NOMO-1 treated with DMSO at 0.1 percent for 48 hours (cell line): ENCODE results near the gene SF3B4.
A peak's percentile ranks its signal among the peaks of the same experiment; 100 is the strongest.
"Not testable (repeated sequence)": the region's sequence is repeated elsewhere in the genome, so short reads cannot be mapped to it uniquely, and the experiment has no call there.

Experiments
- DNase-seq: peaks from one replicate; lab custom pipeline; 2025; ENCODE audit not compliant: unreplicated experiment; lab: John Stamatoyannopoulos, UW

SF3B4 gene, protein sequence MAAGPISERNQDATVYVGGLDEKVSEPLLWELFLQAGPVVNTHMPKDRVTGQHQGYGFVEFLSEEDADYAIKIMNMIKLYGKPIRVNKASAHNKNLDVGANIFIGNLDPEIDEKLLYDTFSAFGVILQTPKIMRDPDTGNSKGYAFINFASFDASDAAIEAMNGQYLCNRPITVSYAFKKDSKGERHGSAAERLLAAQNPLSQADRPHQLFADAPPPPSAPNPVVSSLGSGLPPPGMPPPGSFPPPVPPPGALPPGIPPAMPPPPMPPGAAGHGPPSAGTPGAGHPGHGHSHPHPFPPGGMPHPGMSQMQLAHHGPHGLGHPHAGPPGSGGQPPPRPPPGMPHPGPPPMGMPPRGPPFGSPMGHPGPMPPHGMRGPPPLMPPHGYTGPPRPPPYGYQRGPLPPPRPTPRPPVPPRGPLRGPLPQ

GRCh38 chr1:149927563-149928400 is at the start of gene SF3B4:
Gene SF3B4 (minus strand): TSS chr1:149927803. CDS start chr1:149927759, 44 bp downstream.
- peak; percentile 96 for DNase-seq

DNA sequence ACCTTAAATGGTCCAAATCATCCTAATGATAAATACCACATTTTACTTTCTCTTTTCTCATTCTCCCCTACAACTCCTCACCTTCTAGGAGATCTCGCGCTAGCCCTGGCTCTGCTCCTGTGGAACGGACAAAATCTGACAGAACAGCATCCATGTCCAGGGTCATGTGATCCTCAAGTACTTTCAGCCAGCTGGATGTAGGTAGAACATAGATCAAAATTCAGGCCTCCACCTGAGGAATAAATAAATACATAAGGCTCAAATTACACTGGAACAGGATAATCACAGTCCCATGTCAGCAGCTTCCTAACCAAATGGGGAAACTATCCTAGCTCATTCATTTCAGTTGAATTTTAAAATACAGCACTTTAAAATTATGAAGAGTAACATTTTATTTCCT is 49.7 kb upstream of the SF3B4 start:
- no peak for DNase-seq

DNA sequence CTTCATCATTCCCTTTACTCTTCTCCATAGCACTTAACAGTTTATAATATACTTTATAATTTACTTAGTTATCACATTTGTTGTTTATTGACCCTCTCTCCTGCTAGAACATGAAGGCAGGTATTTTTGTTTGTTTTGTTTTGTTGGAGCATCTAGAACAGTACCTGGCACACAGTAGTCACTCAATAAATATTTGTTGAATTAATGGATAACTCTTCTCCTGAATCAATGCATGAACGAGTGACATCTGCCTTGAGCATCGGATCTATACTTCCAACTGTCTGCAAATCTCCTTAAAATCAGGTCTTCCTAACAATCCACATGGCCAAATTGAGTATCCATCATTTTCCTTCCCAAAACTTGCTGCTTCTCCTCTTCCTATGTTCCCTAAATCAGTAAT is 44.9 kb upstream of the SF3B4 start:
- no peak for DNase-seq

DNA sequence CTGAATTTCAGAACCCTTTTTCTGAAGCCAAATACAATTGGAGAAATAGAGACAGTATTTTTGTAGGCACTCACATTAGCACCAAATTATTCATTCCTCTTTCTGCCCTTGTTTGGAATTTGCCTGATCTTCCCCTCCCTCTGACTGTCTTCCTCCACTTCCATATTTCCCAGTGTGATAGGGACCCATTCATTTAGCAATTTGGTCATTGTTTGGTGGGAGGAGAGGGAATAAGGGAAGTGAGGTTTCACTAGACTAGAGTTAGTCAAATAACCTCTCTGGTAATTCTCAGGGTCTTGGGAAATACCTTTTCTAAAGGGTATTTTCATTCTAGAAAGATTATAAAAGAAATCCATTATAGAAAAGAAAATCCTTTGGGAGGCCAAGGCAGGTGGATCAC is 40.0 kb upstream of the SF3B4 start:
- no peak for DNase-seq

- no peak for DNase-seq
These were observed 39.4 kb upstream of the SF3B4 start for GRCh38 chr1:149967041-149967440.

DNA sequence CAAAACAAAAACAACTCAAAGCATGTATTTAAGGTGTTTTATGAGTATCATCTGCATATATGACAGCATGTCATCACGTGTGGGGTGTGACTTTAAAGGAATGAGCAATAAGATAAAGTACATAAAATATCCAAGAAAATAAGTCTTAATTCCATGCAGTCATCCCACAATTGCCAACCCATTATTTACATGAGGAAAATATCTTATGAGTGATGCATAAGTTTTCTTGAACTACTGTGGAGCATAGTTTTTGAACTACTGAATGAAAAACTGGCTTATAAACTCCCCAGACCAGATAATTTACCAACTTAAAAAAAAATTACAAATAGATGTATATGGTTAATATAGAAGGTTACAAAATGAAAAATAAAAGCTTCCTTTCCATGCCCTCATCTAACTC is 38.8 kb upstream of the SF3B4 start:
- DNase-seq: no peak

DNA sequence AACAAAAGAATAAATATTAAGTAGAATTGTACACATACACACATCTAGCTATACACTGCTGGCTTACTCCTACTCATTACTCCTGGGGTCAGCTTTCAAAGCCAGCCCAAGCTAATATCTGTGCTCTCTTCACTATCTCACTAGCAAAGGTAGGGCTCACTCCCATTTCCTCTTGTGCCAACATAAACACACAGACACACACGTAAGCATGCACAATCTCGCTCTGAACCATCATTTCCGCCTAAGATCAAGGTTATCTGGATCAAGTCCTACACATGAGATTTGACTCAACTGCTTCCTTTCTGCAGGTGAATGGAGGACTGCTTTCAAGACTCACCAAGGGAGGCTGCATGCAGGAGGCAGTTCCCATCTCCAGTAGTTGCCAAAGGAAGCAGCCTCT is 37.8 kb upstream of the SF3B4 start:
- DNase-seq: no peak

- DNase-seq: no peak
These were observed 35.8 kb upstream of the SF3B4 start for GRCh38 chr1:149963358-149963757.

DNA sequence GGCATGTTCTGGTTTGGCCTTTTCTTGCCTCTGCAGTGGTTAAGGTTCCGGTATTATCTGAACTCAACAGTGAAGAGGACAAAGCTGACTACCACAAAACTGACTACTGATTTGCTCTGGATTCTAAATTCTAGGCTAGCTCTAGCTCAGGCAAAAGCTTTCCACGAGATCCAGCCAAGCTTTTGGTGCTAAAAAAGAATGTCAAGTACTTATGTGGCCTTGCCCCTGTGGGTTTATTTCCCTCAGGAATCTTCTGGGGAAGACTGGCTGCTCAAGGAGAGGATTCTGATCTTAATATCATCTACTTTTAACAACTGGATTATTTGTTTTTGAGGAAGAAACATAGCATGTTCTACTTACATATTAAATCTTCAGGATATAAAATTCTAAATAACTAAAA is 35.1 kb upstream of the SF3B4 start:
- DNase-seq: no peak

DNA sequence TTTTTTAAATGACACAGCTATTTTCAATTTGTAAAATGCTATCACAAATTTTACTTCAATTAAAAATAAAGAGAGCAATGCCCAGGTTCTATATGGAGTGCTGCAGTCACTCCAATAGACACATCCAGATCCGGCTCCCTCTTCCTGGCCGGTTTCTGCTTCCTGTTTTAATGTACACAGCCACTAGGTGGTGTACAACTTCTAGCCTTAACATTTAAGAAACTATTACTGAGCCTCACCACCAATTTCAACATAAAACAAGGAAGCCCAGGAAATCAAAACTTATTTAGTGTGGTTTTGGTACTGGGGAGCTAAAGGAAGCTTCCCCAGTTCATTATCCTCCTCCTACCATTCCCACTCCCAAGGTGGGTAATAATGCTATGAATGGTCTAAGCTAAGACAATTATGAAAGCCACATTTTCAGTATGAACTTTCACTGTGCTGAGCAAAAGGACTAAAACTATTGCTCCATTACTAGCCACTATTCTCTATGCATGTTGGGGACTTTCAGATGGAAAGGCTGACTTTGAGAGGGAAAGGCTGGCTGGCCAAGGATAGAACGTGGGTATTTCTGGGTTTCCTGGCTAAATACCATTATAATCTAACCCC is 34.5 kb upstream of the SF3B4 start:
- DNase-seq: peak; percentile 82

DNA sequence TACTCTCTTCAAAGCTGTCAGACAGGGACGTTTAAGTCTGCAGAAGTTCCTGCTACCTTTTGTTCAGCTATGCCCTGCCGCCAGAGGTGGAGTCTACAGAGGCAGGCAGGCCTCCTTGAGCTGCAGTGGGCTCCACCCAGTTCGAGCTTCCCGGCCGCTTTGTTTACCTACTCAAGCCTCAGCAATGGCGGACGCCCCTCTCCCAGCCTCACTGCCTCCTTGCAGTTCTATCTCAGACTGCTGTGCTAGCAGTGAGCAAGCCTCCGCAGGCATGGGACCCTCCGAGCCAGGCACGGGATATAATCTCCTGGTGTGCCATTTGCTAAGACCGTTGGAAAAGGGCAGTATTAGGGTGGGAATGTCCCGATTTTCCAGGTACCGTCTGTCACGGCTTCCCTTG is 29.9 kb upstream of the SF3B4 start:
- DNase-seq: not testable (repeated sequence)

DNA sequence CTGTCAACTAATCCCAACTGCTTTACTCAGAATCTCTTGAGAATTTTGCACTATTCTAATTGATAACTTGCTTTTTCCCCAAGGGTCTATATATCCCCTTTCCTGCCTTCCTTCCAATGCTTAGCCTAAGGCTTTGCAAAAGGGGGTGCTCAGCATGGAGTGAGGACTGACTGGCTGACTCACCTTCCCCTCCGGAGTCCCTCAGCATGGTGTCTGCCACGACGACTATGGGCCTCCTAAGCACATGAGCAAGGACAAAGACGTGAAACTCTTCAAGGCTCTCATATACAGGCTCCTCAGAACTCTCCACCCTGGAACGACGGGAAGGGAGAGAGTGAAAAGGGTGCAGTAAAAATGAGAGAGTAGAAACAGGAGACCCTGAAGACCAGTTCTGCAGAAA is 22.3 kb upstream of the SF3B4 start:
- DNase-seq: no peak

DNA sequence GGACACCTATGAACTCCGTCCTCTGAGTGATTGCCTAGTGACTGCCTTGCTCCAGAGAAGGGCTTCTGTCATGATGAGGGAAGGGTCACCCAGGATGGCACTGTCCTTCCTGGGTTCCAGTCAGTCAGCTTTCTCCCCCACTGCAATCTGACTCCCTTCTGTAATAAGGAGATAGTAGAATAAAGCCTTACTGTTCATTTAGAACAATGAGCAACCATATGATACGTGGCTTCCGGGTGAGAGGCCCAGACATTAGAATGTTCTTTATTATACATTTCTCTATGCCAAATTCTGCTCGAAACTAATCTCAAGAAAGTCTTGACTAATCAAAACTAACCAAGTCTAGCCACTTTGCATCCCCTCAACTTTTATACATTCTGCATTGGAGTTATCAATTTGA is 17.6 kb upstream of the SF3B4 start:
- DNase-seq: no peak

DNA sequence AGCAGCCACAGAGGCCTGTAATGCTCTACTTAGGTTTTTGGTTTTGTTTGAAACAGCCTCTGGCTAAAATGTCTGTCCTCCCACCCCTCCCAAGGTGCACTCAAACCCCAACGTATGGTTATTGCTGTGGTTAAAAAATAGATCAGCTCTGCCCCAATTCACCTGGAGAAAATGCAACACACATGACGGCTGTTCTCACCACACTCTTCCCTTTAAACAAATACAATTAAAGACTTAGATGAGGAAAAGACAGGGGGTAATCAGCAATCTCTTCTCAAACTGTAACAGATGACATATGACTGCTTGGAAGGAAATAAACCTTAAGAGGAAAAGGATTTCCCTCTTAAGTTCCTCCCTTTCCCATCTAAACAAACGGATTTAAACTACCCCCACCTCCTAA is 15.3 kb upstream of the SF3B4 start:
- no peak for DNase-seq

DNA sequence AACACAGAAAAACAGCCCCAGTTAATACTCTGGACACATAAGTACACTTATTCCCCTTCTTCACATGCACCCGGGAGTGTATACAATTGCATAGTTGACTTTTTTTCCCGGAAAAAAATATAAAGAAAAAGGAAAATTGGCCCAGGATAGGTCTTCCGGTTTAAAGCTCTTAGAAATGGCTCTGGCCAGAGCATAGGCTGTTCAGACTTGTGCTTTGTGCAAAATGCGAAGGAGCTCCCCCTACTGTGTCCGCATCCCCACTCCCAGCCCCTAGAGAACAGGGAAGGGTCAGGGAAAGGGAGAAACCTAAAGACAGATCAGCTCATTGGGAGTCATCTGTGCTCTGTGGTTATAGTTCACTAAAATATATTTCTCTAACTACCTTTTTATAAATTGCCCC is 14.6 kb upstream of the SF3B4 start:
- DNase-seq: no peak

- no peak for DNase-seq
These were observed 12.8 kb upstream of the SF3B4 start for GRCh38 chr1:149940427-149940826.

- DNase-seq: not testable (repeated sequence)
These were observed 11.0 kb upstream of the SF3B4 start for GRCh38 chr1:149938668-149939003.

DNA sequence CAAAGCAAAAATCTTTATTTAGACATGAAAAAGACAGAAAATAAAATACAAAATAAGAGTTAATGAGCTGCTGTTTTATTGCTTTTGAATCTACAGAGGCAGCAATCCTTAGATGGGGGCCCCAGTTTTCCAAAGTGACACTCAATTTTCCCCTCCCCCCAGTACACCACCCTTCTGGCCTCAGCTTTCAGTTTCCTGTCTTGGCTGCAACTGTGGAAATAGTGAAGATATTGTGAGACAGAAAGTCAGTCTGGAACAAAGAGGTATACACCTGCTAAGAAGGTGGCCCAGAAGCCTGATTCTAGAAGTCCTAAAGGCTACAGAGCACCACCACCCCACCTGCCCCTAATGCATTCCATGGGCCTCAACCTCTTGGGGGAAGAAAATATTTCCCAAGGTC is 10.2 kb upstream of the SF3B4 start:
- DNase-seq: no peak

DNA sequence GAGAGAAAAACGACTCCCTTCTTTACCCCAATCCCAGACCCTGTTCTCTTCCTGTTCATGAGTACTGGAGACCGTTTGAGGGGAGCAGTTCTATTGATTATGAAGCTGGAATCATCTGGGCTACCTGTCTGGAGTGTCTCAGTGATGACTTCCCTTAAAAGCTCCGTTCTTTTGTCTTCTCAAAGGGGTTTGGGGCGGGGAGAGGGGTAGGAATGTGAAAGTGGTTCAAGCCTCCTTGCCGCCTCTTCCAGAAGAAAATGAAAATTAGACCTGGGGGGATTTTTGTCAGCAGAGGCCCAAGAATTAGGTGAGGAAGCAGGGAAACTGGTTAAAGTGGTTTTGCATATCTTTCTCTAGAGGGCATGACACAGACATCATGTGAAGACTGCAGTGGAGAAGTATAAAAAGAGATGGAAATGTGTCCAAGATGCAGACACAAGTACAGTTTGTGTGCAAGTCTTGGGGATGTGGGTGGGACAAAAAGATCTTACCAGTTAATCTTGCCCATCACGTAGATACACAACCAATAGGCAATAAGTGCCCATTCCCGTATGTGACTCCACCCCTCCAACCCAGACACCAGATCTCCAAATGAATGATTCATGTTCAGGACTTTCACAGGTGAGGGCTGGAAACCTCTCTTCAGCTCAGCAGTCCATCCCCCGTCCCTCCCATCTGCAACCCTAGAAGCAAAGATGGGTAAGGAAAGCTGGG is 9.5 kb upstream of the SF3B4 start:
- no peak for DNase-seq

DNA sequence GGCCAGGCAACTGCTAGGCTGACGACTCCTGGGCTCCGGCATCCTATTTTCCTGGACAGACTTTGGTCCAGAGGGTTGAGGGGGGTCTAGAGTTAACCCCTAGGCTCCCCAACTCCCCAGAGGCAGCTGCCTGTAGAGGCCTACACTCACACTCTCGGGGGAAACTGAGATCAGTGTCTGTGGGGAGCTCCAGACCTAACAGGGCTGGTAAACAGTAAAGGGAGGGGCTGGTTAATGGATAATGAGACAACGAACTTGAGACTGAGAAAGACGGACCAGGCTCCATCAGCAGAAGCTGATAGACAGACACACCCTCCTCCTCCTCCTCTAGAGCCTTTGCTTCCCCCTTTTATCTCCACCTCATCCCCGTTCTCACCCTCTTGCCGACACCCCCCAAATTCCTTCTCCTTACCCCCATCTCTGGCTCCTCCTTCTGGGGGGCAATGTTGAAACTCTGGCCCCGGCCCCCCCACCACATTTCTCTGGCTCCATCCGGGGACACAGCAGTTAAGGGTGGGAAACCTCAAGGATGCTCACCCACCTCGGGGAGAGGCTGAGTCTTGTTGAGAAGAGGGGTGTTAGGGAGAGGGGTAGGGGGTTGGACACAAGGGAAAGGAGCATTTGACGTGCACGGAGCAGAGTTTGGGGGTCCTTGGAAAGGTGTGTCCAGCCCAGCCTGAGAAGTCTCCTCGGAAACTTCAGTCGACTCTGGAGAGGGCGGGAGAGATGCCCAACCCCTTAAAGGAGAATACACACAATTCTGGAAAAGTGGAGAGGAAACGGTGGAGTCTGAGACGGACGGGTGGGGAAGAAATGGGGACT is 8.8 kb upstream of the SF3B4 start, which contains the start of gene MTMR11:
MTMR11 (minus strand) TSS at position 710 of the 822 bp plus-strand sequence; CDS start at position 478, 232 bp downstream.
- DNase-seq: no peak
